Liver (tissue), 9 donors: Measurements from ENCODE around the gene KRTAP1-3. TPM values are rescaled to one million over a fixed set of nuclear protein-coding genes. Genes with fewer than 3 reads are reported as not detected.
"Not testable (repeated sequence)": the region's sequence is repeated elsewhere in the genome, so short reads cannot be mapped to it uniquely, and the experiment has no call there.

Experiments
- DNase-seq: peaks from one replicate; pipeline ENCODE4 v3.0.0-alpha.2; 2017; ENCODE audit warnings: low spot score
- H3K27ac ChIP-seq, 2 donors: one replicate each; pipeline ENCODE4 v1.7.0; 2013; ENCODE audit warnings: inconsistent platforms in 2 of 2, low read length in 2 of 2, control low read depth in 1 of 2, low read depth in 1 of 2, mild to moderate bottlenecking in 1 of 2
- H3K27me3 ChIP-seq, 4 donors: one replicate each; pipeline versions ENCODE4 v1.6.1 to v1.7.0; 2013; ENCODE audit warnings: low read length in 3 of 4, inconsistent platforms in 1 of 4, mild to moderate bottlenecking in 1 of 4, moderate library complexity in 1 of 4; ENCODE audit not compliant: control insufficient read depth in 4 of 4, insufficient read depth in 4 of 4
- H3K36me3 ChIP-seq, 4 donors: one replicate each; pipeline versions ENCODE4 v1.6.1 to v1.7.0; 2013; ENCODE audit warnings: low read length in 3 of 4, mild to moderate bottlenecking in 3 of 4, low read depth in 1 of 4, moderate library complexity in 1 of 4; ENCODE audit not compliant: control insufficient read depth in 4 of 4, insufficient read depth in 3 of 4
- H3K4me1 ChIP-seq, 4 donors: one replicate each; pipeline versions ENCODE4 v1.6.1 to v1.7.0; 2013; ENCODE audit warnings: low read length in 3 of 4, mild to moderate bottlenecking in 3 of 4, moderate library complexity in 1 of 4; ENCODE audit not compliant: control insufficient read depth in 4 of 4, insufficient read depth in 4 of 4
- H3K4me3 ChIP-seq, 3 donors: one replicate each; pipeline versions ENCODE4 v1.6.1 to v1.7.0; 2013; ENCODE audit warnings: low read length in 3 of 3, control low read depth in 1 of 3, low read depth in 1 of 3, mild to moderate bottlenecking in 1 of 3
- H3K9ac ChIP-seq, 2 donors: one replicate each; pipeline ENCODE4 v1.7.0; 2013; ENCODE audit warnings: low read length in 2 of 2, mild to moderate bottlenecking in 2 of 2, moderate library complexity in 2 of 2, control low read depth in 1 of 2, low read depth in 1 of 2
- H3K9me3 ChIP-seq, 4 donors: one replicate each; pipeline versions ENCODE4 v1.6.1 to v1.7.0; 2013; ENCODE audit warnings: low read length in 3 of 4; ENCODE audit not compliant: control insufficient read depth in 4 of 4
- EGR1 ChIP-seq, 2 donors: IDR thresholded peaks; 2 replicates each; pipeline ENCODE4 v1.6.1; 2016 to 2018; ENCODE audit warnings: antibody characterized with exemption in 2 of 2, low read depth in 2 of 2
- FOXA1 ChIP-seq: IDR thresholded peaks from 2 replicates; pipeline ENCODE4 v1.6.1; 2016; ENCODE audit warnings: antibody characterized with exemption
- FOXA2 ChIP-seq: IDR thresholded peaks from 2 replicates; pipeline ENCODE4 v1.6.1; 2016; ENCODE audit warnings: antibody characterized with exemption
- HNF4A ChIP-seq, 2 donors: conservative IDR thresholded peaks; 2 replicates each; pipeline ENCODE4 v1.6.1; 2016; ENCODE audit warnings: antibody characterized with exemption in 2 of 2, mild to moderate bottlenecking in 2 of 2
- HNF4G ChIP-seq: IDR thresholded peaks from 2 replicates; pipeline ENCODE4 v1.6.1; 2016; ENCODE audit warnings: antibody characterized with exemption
- JUND ChIP-seq, 2 donors: IDR thresholded peaks; 2 replicates each; pipeline ENCODE4 v1.6.1; 2016; ENCODE audit warnings: antibody characterized with exemption in 2 of 2
- NR2F2 ChIP-seq: IDR thresholded peaks from 2 replicates; pipeline ENCODE4 v1.6.1; 2016; ENCODE audit warnings: antibody characterized with exemption
- RAD21 ChIP-seq, 2 donors: IDR thresholded peaks; 2 replicates each; pipeline ENCODE4 v1.6.1; 2016; ENCODE audit warnings: antibody characterized with exemption in 2 of 2, mild to moderate bottlenecking in 2 of 2
- SP1 ChIP-seq: IDR thresholded peaks from 2 replicates; pipeline ENCODE4 v1.6.1; 2018; ENCODE audit warnings: antibody characterized with exemption, mild to moderate bottlenecking
- TAF1 ChIP-seq: conservative IDR thresholded peaks from 2 replicates; pipeline ENCODE4 v1.6.1; 2016; ENCODE audit warnings: antibody characterized with exemption, mild to moderate bottlenecking
- YY1 ChIP-seq: IDR thresholded peaks from 2 replicates; pipeline ENCODE4 v1.6.1; 2016; ENCODE audit warnings: antibody characterized with exemption, mild to moderate bottlenecking
- WGBS: extraction: QIAGEN DNeasy Blood & Tissue Kit; methylation state at CpG from one replicate; pipeline ENCODE4 v1.1.7; 2013; 5-methylcytosine and 5-hydroxymethylcytosine counted together
- polyA plus RNA-seq, 2 donors: library from polyadenylated mRNA; stranded (reverse) in 1 of 2; unstranded in 1 of 2; fragments of 200-250 nt in 1 of 2; fragments of >200 nt in 1 of 2; fragmentation: Nextera tagmentation in 1 of 2; extraction: Ambion mirVana in 1 of 2; gene quantifications; one replicate each; pipeline versions ENCODE4 v1.2.1 to v1.2.3, GENCODE V29; 2013 to 2015
- total RNA-seq, 2 donors: library from RNA; depleted of rRNA; stranded (reverse); fragments of >200 nt; gene quantifications; one replicate each; pipeline ENCODE4 v1.2.3, GENCODE V29; 2014
- TF ChIP-seq, protein P1 (sequence below): IDR thresholded peaks from 2 replicates; pipeline ENCODE4 v1.6.1; 2016; ENCODE audit warnings: antibody characterized with exemption
- TF ChIP-seq, protein P2 (sequence below): IDR thresholded peaks from 2 replicates; pipeline ENCODE4 v1.6.1; 2016; ENCODE audit warnings: antibody characterized with exemption
- TF ChIP-seq, protein P3 (sequence below): fragments of 150-350 bp; IDR thresholded peaks from 2 replicates; pipeline ENCODE4 v1.5.1; 2017; ENCODE audit warnings: improper control_type of control experiment, low read depth, low read length; ENCODE audit not compliant: missing input control
- TF ChIP-seq, protein P4 (sequence below): IDR thresholded peaks from 2 replicates; pipeline ENCODE4 v1.6.1; 2016; ENCODE audit warnings: antibody characterized with exemption, mild to moderate bottlenecking
- TF ChIP-seq, protein P5 (sequence below): IDR thresholded peaks from 2 replicates; pipeline ENCODE4 v1.6.1; 2016; ENCODE audit warnings: antibody characterized with exemption
- donor health status: healthy.
- donor health status: healthy.
- donor health status: healthy.
- donor health status: healthy.
- donor health status: healthy.

The KRTAP1-3 gene
- total and polyA plus RNA-seq, 4 donors = not detected

DNA sequence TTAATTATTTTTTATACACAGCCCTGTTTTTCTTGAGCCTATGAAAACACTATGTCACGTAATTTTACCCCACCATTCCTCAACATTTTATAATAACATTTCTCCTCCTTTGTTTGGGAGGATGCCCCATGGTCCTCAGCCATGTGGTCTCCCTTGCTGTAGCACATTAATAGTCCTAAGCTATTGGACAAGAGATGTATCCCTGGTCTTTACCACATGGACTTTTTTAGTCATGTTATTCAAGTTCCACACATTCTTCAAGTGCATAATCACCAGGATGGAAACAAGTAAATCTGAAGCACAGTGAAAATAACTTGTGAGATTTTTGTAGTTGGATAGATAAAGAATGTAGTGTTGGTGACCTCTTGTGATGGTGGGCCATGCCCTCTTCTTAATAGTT is 27.3 kb upstream of the KRTAP1-3 start:
- no peaks in the 10 kb centered on the region for H3K4me1 ChIP-seq
- H3K36me3 ChIP-seq = no peaks in the 10 kb centered on the region

DNA sequence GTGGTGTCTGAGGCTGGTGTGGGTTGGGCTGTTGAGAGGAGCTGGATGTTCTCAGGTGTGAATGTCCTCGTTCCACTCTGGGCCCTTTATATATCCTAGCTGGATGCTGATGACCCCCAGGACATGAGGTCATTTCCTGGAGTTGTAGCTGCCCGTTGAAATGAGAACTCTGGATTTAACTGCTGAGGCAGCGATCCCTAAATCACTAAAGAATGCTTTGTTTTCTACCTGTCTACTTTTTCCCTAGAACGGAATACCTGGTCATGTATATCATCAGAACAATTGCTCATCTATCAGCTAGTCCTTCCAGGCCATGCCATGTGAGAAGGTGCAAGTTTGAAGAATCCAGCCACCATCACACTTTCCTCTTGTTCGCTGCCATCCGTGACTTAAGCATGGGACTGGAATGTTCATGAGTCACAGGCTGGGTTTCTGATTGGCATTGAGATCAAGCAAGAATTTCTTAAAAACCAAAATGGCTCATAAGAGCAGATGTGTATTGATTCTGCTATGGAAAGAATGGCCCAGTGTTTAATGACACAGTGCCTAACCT is 25.5 kb upstream of the KRTAP1-3 start, which contains the start of gene KRTAP2-3:
TSS of gene KRTAP2-3 (minus strand) at position 63 of the 553 bp plus-strand sequence. CDS start 64 bp downstream, outside the sequence.
- DNase-seq = no peak
- Histone ChIP-seq H3K36me3 (no peaks in the 10 kb centered on the region), H3K4me1 (no peaks in the 10 kb centered on the region), H3K27ac (no peak within 1 kb of the TSS), H3K9ac (no peak within 1 kb of the TSS), H3K9me3 (no peaks in the 10 kb centered on the region), H3K27me3 (peaks cover 0 to 9% (median 0%) of the 10 kb centered on the region in 4 donors), H3K4me3 (no peak within 1 kb of the TSS)
- WGBS = 66% methylated on average over 6 of the region's 6 CpGs
- TF ChIP-seq, protein P1, sequence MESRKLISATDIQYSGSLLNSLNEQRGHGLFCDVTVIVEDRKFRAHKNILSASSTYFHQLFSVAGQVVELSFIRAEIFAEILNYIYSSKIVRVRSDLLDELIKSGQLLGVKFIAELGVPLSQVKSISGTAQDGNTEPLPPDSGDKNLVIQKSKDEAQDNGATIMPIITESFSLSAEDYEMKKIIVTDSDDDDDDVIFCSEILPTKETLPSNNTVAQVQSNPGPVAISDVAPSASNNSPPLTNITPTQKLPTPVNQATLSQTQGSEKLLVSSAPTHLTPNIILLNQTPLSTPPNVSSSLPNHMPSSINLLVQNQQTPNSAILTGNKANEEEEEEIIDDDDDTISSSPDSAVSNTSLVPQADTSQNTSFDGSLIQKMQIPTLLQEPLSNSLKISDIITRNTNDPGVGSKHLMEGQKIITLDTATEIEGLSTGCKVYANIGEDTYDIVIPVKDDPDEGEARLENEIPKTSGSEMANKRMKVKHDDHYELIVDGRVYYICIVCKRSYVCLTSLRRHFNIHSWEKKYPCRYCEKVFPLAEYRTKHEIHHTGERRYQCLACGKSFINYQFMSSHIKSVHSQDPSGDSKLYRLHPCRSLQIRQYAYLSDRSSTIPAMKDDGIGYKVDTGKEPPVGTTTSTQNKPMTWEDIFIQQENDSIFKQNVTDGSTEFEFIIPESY = no peak
- TF ChIP-seq RAD21 (IDR thresholded peaks at IDR 0.05) (no peak), FOXA2 (no peak), JUND (IDR thresholded peaks at IDR 0.05) (no peak), EGR1 (IDR thresholded peaks at IDR 0.05; ENCODE audit: low read depth in 2 of 2) (no peak), FOXA1 (no peak), NR2F2 (no peak), SP1 (no peak), YY1 (no peak), TAF1 (no peak), HNF4A (conservative IDR thresholded peaks at IDR 0.05) (no peak)
- TF ChIP-seq, protein P2, sequence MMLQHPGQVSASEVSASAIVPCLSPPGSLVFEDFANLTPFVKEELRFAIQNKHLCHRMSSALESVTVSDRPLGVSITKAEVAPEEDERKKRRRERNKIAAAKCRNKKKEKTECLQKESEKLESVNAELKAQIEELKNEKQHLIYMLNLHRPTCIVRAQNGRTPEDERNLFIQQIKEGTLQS = no peak
- TF ChIP-seq, protein P3, sequence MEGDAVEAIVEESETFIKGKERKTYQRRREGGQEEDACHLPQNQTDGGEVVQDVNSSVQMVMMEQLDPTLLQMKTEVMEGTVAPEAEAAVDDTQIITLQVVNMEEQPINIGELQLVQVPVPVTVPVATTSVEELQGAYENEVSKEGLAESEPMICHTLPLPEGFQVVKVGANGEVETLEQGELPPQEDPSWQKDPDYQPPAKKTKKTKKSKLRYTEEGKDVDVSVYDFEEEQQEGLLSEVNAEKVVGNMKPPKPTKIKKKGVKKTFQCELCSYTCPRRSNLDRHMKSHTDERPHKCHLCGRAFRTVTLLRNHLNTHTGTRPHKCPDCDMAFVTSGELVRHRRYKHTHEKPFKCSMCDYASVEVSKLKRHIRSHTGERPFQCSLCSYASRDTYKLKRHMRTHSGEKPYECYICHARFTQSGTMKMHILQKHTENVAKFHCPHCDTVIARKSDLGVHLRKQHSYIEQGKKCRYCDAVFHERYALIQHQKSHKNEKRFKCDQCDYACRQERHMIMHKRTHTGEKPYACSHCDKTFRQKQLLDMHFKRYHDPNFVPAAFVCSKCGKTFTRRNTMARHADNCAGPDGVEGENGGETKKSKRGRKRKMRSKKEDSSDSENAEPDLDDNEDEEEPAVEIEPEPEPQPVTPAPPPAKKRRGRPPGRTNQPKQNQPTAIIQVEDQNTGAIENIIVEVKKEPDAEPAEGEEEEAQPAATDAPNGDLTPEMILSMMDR = no peak
- TF ChIP-seq, protein P4, sequence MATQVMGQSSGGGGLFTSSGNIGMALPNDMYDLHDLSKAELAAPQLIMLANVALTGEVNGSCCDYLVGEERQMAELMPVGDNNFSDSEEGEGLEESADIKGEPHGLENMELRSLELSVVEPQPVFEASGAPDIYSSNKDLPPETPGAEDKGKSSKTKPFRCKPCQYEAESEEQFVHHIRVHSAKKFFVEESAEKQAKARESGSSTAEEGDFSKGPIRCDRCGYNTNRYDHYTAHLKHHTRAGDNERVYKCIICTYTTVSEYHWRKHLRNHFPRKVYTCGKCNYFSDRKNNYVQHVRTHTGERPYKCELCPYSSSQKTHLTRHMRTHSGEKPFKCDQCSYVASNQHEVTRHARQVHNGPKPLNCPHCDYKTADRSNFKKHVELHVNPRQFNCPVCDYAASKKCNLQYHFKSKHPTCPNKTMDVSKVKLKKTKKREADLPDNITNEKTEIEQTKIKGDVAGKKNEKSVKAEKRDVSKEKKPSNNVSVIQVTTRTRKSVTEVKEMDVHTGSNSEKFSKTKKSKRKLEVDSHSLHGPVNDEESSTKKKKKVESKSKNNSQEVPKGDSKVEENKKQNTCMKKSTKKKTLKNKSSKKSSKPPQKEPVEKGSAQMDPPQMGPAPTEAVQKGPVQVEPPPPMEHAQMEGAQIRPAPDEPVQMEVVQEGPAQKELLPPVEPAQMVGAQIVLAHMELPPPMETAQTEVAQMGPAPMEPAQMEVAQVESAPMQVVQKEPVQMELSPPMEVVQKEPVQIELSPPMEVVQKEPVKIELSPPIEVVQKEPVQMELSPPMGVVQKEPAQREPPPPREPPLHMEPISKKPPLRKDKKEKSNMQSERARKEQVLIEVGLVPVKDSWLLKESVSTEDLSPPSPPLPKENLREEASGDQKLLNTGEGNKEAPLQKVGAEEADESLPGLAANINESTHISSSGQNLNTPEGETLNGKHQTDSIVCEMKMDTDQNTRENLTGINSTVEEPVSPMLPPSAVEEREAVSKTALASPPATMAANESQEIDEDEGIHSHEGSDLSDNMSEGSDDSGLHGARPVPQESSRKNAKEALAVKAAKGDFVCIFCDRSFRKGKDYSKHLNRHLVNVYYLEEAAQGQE = no peak
- TF ChIP-seq, protein P5, sequence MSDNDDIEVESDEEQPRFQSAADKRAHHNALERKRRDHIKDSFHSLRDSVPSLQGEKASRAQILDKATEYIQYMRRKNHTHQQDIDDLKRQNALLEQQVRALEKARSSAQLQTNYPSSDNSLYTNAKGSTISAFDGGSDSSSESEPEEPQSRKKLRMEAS = no peak

More for the DNA sequence above, 27.3 kb upstream of the KRTAP1-3 start:
- Histone ChIP-seq H3K27me3 (peaks cover 0 to 9% (median 0%) of the 10 kb centered on the region in 4 donors), H3K4me3 (no peak overlapping the region), H3K9me3 (no peaks in the 10 kb centered on the region), H3K27ac (no peak overlapping the region), H3K9ac (no peak overlapping the region)
- no peak for TF ChIP-seq HNF4G
- TF ChIP-seq, protein P3 = no peak
- no peak for TF ChIP-seq TAF1
- no peak for DNase-seq
- 72% methylated on average over 1 of the region's 1 CpG for WGBS

DNA sequence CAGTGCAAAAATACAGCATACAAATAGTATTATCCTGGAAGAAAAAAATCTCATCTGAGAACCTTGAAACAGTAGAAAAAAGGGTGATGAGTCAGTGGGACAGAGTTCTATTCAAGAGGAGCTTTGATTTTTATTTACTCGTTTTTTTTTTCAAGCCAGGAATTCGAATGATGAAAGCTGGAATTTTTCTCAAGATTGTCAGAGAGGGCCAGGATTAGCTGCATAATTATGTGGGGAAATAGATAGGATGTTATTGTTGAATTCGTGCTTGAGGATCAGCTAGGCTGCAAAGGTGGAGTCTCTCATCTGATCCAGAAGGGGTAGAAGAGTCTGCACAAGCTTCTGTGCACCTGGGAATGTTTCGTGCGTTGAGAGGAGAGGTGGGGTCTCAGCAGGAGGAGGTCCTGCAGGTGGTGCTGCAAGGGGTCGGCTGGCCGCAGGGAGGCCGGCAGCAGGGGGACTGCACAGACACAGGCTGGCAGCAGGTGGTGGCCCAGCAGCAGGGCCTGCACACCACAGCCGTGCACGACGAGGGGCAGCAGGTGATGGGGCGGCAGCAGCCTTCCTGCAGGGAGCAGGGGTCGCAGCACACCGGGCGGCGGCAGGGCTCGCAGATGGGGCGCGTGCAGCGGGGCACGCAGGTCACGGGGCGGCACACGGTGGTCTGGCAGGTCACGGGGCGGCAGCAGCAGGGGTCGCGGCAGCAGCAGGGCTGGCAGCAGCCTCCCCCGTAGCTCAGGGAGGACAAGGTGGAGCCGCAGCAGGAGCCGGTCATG is 24.8 kb upstream of the KRTAP1-3 start:
- H3K4me3 ChIP-seq, H3K9ac ChIP-seq, H3K27me3 ChIP-seq, H3K27ac ChIP-seq, H3K4me1 ChIP-seq, H3K9me3 ChIP-seq, H3K36me3 ChIP-seq, DNase-seq: not testable (repeated sequence)
- WGBS = 24% methylated on average over 10 of the region's 31 CpGs
